ENCODE data around the gene EPHB1. TPM values are rescaled to one million over a fixed set of nuclear protein-coding genes. Genes with fewer than 3 reads are reported as not detected.

The EPHB1 gene
- total and polyA plus RNA-seq, 12 donors: 0.07 to 3.4 (median 1.6) TPM

GRCh38 chr3:134892326-134892725 lies 97.3 kb downstream of the EPHB1 start:
- H3K27ac ChIP-seq: no peak overlapping the region
- intact Hi-C loops (cut with DNase I): no loop called here
- H3K4me1 ChIP-seq: no peaks in the 10 kb centered on the region
- H3K4me3 ChIP-seq: no peak overlapping the region
- DNase-seq (no peak), ATAC-seq (no peak)
- H3K27me3 ChIP-seq: no peaks in the 10 kb centered on the region
- peaks cover 0 to 16% (median 0%) of the 10 kb centered on the region in 11 donors for H3K9me3 ChIP-seq
- 48 to 92% methylated on average over 2 of the region's 2 CpGs for WGBS, 2 donors
- TF ChIP-seq CTCF (IDR thresholded peaks at IDR 0.05): no peak
- H3K36me3 ChIP-seq: no peaks in the 10 kb centered on the region

GRCh38 chr3:134892761-134893160 lies 97.7 kb downstream of the EPHB1 start:
- WGBS, 2 donors: 80 to 81% methylated on average over 5 of the region's 5 CpGs

GRCh38 chr3:134894533-134894932 lies 99.5 kb downstream of the EPHB1 start:
- Histone ChIP-seq H3K9me3 (peaks cover 0 to 16% (median 0%) of the 10 kb centered on the region in 11 donors), H3K4me1 (no peaks in the 10 kb centered on the region), H3K27me3 (no peaks in the 10 kb centered on the region), H3K27ac (no peak overlapping the region), H3K4me3 (no peak overlapping the region), H3K36me3 (no peaks in the 10 kb centered on the region)
- DNase-seq (no peak), ATAC-seq (no peak)
- 87 to 89% methylated on average over 4 of the region's 4 CpGs for WGBS, 2 donors
- no peak for TF ChIP-seq CTCF (IDR thresholded peaks at IDR 0.05)
- intact Hi-C loops (cut with DNase I): no loop called here

More at GRCh38 chr3:134892761-134893160, 97.7 kb downstream of the EPHB1 start:
- no peaks in the 10 kb centered on the region for H3K27me3 ChIP-seq
- no peak overlapping the region for H3K27ac ChIP-seq
- intact Hi-C loops (cut with DNase I): no loop called here
- DNase-seq (no peak), ATAC-seq (no peak)
- H3K4me1 ChIP-seq: no peaks in the 10 kb centered on the region
- no peak for TF ChIP-seq CTCF (IDR thresholded peaks at IDR 0.05)
- peaks cover 0 to 16% (median 0%) of the 10 kb centered on the region in 11 donors for H3K9me3 ChIP-seq
- H3K4me3 ChIP-seq: no peak overlapping the region
- no peaks in the 10 kb centered on the region for H3K36me3 ChIP-seq

GRCh38 chr3:134895181-134895580 lies 100.1 kb downstream of the EPHB1 start:
- 75 to 76% methylated on average over 2 of the region's 2 CpGs for WGBS, 2 donors
- no peak for TF ChIP-seq CTCF (IDR thresholded peaks at IDR 0.05)
- no peak for DNase-seq

More at GRCh38 chr3:134895181-134895580, 100.1 kb downstream of the EPHB1 start:
- Histone ChIP-seq H3K27ac (no peak overlapping the region), H3K4me3 (no peak overlapping the region), H3K36me3 (no peaks in the 10 kb centered on the region), H3K9me3 (peaks cover 0 to 16% (median 0%) of the 10 kb centered on the region in 11 donors), H3K4me1 (no peaks in the 10 kb centered on the region), H3K27me3 (no peaks in the 10 kb centered on the region)
- intact Hi-C loops (cut with DNase I): no loop called here
- ATAC-seq: no peak

Measured in heart right ventricle (tissue), 16 donors.